DND-41 (cell line): ENCODE measurements around the gene REV3L.

Experiments used
- CTCF ChIP-seq: IDR thresholded peaks from 2 replicates; pipeline ENCODE4 v1.5.1; 2012; ENCODE audit warnings: borderline replicate concordance, low read length, moderate library complexity, mild to moderate bottlenecking; ENCODE audit not compliant: poor library complexity, severe bottlenecking; ENCODE audit errors: extremely low read depth
- EZH2 ChIP-seq: IDR thresholded peaks from 3 replicates; pipeline ENCODE4 v1.6.1; 2012; ENCODE audit warnings: borderline replicate concordance, low read depth, mild to moderate bottlenecking, moderate library complexity, low read length, inconsistent platforms; ENCODE audit not compliant: severe bottlenecking

GRCh38 chr6:111521497-111522270, 38.7 kb upstream of the REV3L start:
- TF ChIP-seq CTCF (no peak), EZH2 (no peak)
